PC-9 (cell line): ENCODE data around the gene CTU1.

Source experiments
- CTCF ChIP-seq: fragments of 200-600 bp; sonication (generic); conservative IDR thresholded peaks from 2 replicates; pipeline ENCODE4 v1.6.1; 2017; ENCODE audit warnings: mixed run types, antibody characterized with exemption, mild to moderate bottlenecking, moderate library complexity
- EZH2 ChIP-seq: fragments of 200-600 bp; sonication (generic); IDR thresholded peaks from 2 replicates; pipeline ENCODE4 v1.8.0; 2017; ENCODE audit warnings: antibody characterized with exemption, low read depth

GRCh38 chr19:51123802-51124201, 15.6 kb upstream of the CTU1 start:
- no peak for TF ChIP-seq CTCF
- no peak for TF ChIP-seq EZH2
